ENCODE data around the gene MLLT3.

The MLLT3 gene

DNA sequence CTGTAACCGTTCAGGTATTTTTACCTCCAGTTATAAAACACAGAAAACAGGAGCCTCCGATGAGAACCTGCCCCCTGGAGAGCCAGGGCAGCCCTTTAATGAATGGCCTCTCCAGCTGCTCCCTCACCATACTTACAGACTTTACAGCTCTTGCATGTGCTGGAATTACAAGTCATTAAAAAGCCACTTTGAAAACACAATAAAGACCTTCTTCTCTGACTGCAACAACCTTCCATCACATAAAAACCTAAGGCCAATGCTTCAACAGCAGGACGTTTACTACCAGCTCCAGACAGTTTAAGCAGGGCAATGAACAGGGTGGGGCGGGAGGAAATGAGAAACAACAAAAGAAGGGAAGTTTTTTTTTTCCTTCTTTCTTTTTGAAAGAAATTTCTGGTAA lies 213.8 kb downstream of the MLLT3 start:
- Histone ChIP-seq H3K4me2 (ENCODE audit: low read depth, low read length, poor library complexity, severe bottlenecking) (no peak overlapping the region), H3K36me3 (ENCODE audit: low read length) (no peaks in the 10 kb centered on the region), H3K9ac (ENCODE audit: low read length) (no peak overlapping the region), H3K9me2 (replicated peaks; ENCODE audit: insufficient read depth, low read length) (no peaks in the 10 kb centered on the region), H2AFZ (ENCODE audit: low read depth, low read length, severe bottlenecking) (no peak overlapping the region), H3K4me3 (ENCODE audit: insufficient read depth, low read length, poor library complexity, severe bottlenecking) (no peak overlapping the region), H3K79me2 (ENCODE audit: insufficient read depth, low read length) (no peaks in the 10 kb centered on the region), H3K9me3 (ENCODE audit: insufficient read depth, low read length) (no peaks in the 10 kb centered on the region), H3F3A (ENCODE audit: insufficient read depth) (no peaks in the 10 kb centered on the region), H3K27ac (ENCODE audit: low read depth, low read length) (no peak overlapping the region), H3K27me3 (ENCODE audit: low read length) (no peaks in the 10 kb centered on the region), H4K20me1 (ENCODE audit: low read depth, low read length) (no peaks in the 10 kb centered on the region)
- TF ChIP-seq EZH2phosphoT487 (conservative IDR thresholded peaks at IDR 0.05; ENCODE audit: low read length) (no peak), CTCF (IDR thresholded peaks at IDR 0.05; ENCODE audit: insufficient read depth, low read length, poor library complexity, severe bottlenecking) (no peak)

GRCh38 chr9:20407013-20407412 lies 215.3 kb downstream of the MLLT3 start:
- Histone ChIP-seq H3K27me3 (ENCODE audit: low read length) (no peaks in the 10 kb centered on the region), H2AFZ (ENCODE audit: low read depth, low read length, severe bottlenecking) (no peak overlapping the region), H3K27ac (ENCODE audit: low read depth, low read length) (no peak overlapping the region), H3K4me3 (ENCODE audit: insufficient read depth, low read length, poor library complexity, severe bottlenecking) (no peak overlapping the region), H3K9ac (ENCODE audit: low read length) (no peak overlapping the region), H3K79me2 (ENCODE audit: insufficient read depth, low read length) (no peaks in the 10 kb centered on the region), H4K20me1 (ENCODE audit: low read depth, low read length) (no peaks in the 10 kb centered on the region), H3K9me2 (replicated peaks; ENCODE audit: insufficient read depth, low read length) (no peaks in the 10 kb centered on the region), H3K9me3 (ENCODE audit: insufficient read depth, low read length) (no peaks in the 10 kb centered on the region), H3F3A (ENCODE audit: insufficient read depth) (no peaks in the 10 kb centered on the region), H3K4me2 (ENCODE audit: low read depth, low read length, poor library complexity, severe bottlenecking) (no peak overlapping the region), H3K36me3 (ENCODE audit: low read length) (no peaks in the 10 kb centered on the region)
- TF ChIP-seq EZH2phosphoT487 (conservative IDR thresholded peaks at IDR 0.05; ENCODE audit: low read length), result no peak
- no peak for TF ChIP-seq CTCF (IDR thresholded peaks at IDR 0.05; ENCODE audit: insufficient read depth, low read length, poor library complexity, severe bottlenecking)

GRCh38 chr9:20406344-20406743 lies 216.0 kb downstream of the MLLT3 start:
- no peaks in the 10 kb centered on the region for H4K20me1 ChIP-seq (ENCODE audit: low read depth, low read length)
- no peak overlapping the region for H2AFZ ChIP-seq (ENCODE audit: low read depth, low read length, severe bottlenecking)
- no peaks in the 10 kb centered on the region for H3K27me3 ChIP-seq (ENCODE audit: low read length)
- no peaks in the 10 kb centered on the region for H3K79me2 ChIP-seq (ENCODE audit: insufficient read depth, low read length)
- no peak overlapping the region for H3K4me2 ChIP-seq (ENCODE audit: low read depth, low read length, poor library complexity, severe bottlenecking)
- TF ChIP-seq EZH2phosphoT487 (conservative IDR thresholded peaks at IDR 0.05; ENCODE audit: low read length), result no peak
- no peak for TF ChIP-seq CTCF (IDR thresholded peaks at IDR 0.05; ENCODE audit: insufficient read depth, low read length, poor library complexity, severe bottlenecking)
- no peak overlapping the region for H3K4me3 ChIP-seq (ENCODE audit: insufficient read depth, low read length, poor library complexity, severe bottlenecking)
- no peaks in the 10 kb centered on the region for H3K36me3 ChIP-seq (ENCODE audit: low read length)
- H3K9me2 ChIP-seq (replicated peaks; ENCODE audit: insufficient read depth, low read length), result no peaks in the 10 kb centered on the region
- no peak overlapping the region for H3K27ac ChIP-seq (ENCODE audit: low read depth, low read length)
- H3K9ac ChIP-seq (ENCODE audit: low read length), result no peak overlapping the region
- H3F3A ChIP-seq (ENCODE audit: insufficient read depth), result no peaks in the 10 kb centered on the region
- no peaks in the 10 kb centered on the region for H3K9me3 ChIP-seq (ENCODE audit: insufficient read depth, low read length)

DNA sequence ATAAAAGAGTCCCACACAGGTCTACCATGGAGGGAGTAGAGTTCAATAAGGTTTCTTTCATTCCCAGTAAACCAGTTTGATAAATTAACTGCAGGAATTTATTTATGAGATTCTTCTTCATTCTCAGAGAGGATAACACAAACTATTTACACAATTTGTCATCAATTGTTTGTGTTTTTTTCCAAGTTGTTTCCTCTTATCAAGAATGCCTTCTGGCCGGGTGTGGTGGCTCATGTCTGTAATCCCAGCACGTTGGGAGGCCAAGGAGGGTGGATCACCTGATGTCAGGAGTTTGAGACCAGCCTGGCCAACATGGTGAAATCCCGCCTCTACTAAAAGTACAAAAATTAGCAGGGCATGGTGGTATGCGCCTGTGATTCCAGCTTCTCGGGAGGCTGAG lies 216.7 kb downstream of the MLLT3 start:
- no peaks in the 10 kb centered on the region for H3K9me3 ChIP-seq (ENCODE audit: insufficient read depth, low read length)
- H3K4me3 ChIP-seq (ENCODE audit: insufficient read depth, low read length, poor library complexity, severe bottlenecking), result no peak overlapping the region
- H3K4me2 ChIP-seq (ENCODE audit: low read depth, low read length, poor library complexity, severe bottlenecking), result no peak overlapping the region
- H3K36me3 ChIP-seq (ENCODE audit: low read length), result no peaks in the 10 kb centered on the region
- no peaks in the 10 kb centered on the region for H4K20me1 ChIP-seq (ENCODE audit: low read depth, low read length)
- no peak overlapping the region for H3K27ac ChIP-seq (ENCODE audit: low read depth, low read length)
- no peaks in the 10 kb centered on the region for H3F3A ChIP-seq (ENCODE audit: insufficient read depth)
- H3K9me2 ChIP-seq (replicated peaks; ENCODE audit: insufficient read depth, low read length), result no peaks in the 10 kb centered on the region
- H3K27me3 ChIP-seq (ENCODE audit: low read length), result no peaks in the 10 kb centered on the region
- TF ChIP-seq EZH2phosphoT487 (conservative IDR thresholded peaks at IDR 0.05; ENCODE audit: low read length) (no peak), CTCF (IDR thresholded peaks at IDR 0.05; ENCODE audit: insufficient read depth, low read length, poor library complexity, severe bottlenecking) (no peak)
- no peak overlapping the region for H3K9ac ChIP-seq (ENCODE audit: low read length)
- H3K79me2 ChIP-seq (ENCODE audit: insufficient read depth, low read length), result no peaks in the 10 kb centered on the region
- no peak overlapping the region for H2AFZ ChIP-seq (ENCODE audit: low read depth, low read length, severe bottlenecking)

Measured in SU-DHL-6 (cell line).